ENCODE results near the gene SF3B6.

DNA sequence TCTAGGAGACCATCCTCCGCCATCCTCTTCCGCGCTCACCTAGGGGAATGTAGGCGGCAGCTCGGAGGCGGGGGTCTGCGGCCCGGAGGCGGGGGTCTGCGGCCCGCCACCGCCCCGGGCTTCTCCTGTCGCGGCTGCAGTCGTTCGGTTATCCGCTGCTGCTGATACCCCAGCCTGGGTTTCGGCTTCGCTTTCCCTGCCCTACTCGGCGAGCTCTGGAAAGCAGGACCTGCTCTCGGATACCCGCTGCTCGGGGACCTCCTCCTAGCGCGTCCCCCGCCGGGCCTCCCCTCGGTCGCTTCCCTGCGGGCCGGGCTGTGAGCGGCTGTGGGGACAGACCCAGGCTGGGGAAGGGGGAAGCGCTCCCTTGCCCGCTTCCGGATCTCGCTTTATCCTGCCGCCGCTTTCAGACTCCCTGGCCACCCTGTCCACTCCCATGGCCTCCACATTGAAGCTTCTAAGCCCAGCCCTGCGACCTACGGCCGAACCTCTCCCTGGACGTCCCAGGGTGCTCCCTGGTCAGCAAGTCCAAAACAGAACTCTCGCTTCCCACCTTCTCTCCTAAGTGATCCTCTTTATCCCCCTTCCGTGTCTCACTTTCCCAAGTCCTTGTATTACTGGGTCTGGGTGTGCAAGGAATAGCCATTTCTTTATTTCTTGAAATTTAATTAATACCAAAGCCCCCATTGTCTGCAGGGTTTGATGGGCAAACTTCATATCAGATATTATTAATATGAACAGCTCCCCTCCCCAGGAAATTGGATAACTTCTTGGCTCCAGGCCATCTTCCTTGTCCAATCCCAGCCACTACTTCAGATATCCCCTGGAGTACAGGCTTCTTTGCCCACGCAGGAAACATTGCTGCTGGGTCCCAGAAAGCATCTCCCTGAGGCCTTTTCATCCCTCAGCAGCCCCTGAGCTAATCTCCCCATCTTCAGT, 25.8 kb downstream of the SF3B6 start:
- TF ChIP-seq, protein P1, sequence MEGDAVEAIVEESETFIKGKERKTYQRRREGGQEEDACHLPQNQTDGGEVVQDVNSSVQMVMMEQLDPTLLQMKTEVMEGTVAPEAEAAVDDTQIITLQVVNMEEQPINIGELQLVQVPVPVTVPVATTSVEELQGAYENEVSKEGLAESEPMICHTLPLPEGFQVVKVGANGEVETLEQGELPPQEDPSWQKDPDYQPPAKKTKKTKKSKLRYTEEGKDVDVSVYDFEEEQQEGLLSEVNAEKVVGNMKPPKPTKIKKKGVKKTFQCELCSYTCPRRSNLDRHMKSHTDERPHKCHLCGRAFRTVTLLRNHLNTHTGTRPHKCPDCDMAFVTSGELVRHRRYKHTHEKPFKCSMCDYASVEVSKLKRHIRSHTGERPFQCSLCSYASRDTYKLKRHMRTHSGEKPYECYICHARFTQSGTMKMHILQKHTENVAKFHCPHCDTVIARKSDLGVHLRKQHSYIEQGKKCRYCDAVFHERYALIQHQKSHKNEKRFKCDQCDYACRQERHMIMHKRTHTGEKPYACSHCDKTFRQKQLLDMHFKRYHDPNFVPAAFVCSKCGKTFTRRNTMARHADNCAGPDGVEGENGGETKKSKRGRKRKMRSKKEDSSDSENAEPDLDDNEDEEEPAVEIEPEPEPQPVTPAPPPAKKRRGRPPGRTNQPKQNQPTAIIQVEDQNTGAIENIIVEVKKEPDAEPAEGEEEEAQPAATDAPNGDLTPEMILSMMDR (IDR thresholded peaks at IDR 0.05) = no peak
- no peak for TF ChIP-seq POLR2A (IDR thresholded peaks at IDR 0.05)
